Cerebellar cortex (tissue), 1 donor: ENCODE measurements around the gene AFF3.

ENCODE experiments used
- DNase-seq: peaks from one replicate; pipeline ENCODE4 v3.0.0-alpha.2; 2015; ENCODE audit warnings: low spot score

The AFF3 gene

DNA sequence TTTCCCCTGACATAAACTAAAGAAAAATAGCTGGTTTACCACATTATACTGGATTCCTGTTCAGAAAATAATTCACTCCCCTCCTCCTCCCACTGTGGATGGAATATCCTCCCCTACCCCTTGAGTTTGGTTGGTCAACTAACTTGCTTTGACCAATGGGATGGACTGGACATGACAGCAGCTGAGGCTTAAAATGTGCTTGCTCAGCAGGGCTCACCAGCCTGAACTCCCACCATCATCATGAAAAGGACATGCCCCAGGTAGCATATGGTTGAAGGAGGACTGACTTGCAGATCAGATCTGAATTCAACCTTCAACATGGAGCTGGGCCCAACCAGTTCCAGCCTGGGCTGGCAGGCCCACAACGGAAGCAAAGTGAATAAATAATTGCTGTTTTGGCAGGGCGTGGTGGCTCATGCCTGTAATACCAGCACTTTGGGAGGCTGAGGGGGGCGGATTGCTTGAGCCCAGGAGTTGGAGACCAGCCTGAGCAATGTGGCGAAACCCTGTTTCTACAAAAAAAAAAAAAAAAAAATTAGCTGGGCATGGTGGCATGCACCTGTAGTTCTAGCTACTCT lies 284.4 kb downstream of the AFF3 start:
- DNase-seq: peak; percentile 53

DNA sequence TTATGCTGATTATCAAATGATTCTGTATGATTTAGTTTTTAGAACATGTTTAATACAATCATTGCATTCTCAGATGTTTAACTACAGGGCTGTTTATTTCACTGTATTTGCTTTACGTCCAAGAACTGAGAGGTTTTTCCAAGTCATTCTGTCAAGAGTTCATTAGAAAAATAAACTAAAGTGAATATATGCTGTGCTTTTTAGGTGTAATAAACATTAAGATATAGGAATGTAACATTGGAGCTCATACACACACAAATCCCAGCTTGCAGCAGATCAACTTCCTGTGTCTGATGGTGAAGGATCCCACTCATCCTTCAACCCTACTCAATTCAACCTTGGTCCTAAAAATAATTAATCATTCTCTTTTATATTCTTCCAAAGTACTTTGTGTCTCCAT lies 285.0 kb downstream of the AFF3 start:
- no peak for DNase-seq

DNA sequence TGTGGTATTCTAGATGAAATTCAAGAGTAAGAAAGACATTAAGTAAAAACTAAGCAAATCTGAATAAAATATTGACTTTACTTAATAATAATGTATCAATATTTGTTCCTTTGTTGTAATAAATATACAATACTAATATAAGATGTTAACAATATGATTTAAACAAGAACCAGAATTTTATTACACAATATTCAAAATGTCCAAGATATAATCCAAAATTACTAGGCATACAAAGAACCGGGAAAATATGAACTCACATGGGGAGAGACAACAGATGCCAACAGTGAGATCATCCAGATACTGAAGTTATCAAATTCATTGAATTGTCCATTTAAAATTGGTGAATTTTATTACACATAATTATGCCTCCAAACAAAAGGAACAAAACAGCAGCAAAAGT lies 286.3 kb downstream of the AFF3 start:
- no peak for DNase-seq

DNA sequence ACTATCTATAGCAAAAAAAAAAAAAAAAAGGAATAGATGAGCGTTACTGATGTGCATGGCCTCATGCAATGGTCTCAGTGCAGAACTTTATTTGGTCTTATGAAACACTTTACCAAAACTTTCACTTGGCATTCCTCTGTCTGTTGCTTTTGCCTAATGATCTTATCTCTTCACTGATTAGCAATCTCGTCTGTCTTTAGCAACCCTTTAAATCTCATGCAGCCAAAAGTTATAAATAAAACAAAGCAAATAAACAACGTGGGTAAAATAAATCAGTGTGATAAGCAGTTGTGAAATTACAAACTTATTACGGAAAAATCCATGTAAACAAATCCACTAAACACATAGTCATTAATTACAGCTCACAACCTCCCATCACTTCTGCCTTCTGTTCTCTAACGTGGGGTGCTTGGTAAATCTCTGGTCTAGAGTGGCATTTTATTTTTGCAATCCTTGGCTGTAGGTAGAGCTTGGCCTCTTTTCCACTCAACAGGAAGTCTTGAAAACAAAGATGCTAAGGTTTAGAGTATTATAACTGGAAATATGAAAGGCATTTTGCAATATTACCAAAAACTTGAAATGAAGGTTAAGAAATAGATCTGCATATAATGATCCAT lies 288.0 kb downstream of the AFF3 start:
- DNase-seq: peak; percentile 64

DNA sequence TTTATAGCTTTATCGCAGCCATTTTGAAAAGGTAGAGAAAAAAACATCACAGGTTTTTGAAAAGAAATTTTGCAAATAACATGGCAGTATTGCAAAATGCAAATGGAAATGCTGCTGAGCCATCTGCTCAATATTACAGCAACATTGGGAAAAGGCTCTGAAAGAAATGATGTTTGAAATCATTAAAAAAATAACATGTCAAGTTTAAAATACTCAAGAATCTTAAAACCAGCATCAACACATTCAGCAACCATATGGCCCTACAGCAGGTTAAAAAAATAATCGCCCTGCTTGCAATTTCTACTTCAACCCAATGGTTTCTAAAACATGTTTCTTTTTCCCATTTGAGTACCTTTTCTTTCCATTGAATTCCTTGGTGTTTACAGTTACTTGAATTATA lies 289.4 kb downstream of the AFF3 start:
- DNase-seq: peak; percentile 37

DNA sequence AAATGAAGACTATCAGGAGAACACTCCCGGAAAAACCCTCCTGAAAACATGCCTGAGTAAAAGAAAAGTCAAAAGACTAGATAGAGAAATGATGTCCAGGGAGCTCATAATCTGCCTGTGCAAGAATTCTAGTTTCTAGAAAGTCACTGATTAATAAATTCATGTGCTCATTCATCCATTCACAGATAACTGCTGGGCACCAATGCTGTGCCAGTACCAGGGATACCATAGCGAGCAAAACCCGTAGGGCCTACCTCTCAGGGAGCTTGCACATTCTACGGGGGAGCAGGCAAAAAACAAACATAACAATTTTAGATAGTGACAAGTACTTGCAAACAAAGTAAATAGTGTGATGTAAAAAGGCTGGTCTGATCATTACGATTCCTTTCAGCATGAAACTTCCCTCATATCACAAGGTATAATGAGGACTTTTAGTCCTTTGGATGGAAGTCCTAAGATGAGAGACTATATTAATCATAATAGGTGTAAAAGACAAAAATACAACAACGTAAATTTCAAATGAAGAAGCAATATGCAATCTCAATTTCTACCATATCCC lies 289.9 kb downstream of the AFF3 start:
- peak; percentile 50 for DNase-seq

DNA sequence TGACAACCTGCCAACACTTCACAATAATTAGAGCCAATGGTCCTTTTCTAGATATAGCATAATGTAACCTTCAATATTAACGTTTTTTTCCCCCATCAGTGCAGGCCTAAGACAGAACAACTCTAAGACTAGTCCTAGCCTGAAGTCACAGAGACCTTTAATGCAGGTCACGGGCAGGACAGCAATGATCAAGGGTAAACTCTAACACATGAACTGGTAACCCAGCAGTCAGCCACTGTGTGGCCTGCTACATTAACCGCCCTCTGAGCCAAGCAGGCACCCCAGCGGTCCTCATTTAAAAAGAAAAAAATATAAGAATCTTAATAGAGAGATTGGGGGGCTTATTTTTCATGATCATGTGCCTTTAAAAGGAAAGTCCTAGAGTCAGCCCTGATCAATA lies 290.6 kb downstream of the AFF3 start:
- no peak for DNase-seq

DNA sequence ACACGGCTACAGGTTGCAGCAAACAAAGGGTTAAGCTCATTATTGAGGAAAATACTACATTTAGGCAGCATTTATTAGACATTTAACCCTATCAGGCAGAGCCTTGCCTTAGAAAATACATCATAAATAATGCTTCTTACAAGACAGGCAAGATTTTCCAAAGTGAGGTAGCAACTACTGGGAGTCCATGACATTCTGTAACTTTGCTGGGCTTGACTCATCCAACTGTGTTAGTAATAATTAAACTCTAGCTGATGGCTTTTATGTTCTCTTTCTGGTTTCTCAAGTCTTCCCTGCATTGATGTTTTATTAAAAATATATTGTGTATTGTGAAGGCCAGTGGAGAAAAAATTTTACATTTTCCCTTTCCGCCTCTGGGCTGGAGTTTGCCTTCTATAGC lies 291.3 kb downstream of the AFF3 start:
- DNase-seq: no peak

DNA sequence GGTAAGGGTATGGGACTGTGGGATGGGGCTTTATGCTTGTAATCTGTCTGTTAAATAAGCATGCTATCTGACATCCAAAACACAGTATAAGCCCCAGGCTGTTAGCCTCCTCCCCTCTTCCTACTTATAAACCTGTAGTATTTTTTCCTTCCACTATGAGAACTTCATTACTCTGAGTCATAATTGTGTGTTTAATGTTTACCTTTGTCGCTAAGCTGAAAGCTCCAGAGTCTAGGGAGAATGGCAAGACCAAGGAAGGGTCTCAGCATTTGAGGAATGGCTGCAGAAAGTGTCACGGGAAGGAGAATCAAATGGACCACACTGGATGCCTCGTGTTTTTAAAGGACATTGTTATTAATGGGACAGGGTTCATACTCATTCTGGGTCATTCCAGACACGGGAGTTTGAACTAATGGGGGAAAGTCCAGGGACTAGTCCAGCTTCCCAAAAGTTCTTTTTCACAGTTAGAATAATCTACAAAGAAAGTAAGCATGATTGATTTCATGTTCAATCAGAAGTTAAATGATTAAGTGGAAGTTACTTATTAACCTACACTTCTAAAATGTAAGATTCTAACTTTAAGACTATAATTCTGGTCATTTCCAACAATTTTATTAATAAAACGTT lies 292.2 kb downstream of the AFF3 start:
- no peak for DNase-seq

DNA sequence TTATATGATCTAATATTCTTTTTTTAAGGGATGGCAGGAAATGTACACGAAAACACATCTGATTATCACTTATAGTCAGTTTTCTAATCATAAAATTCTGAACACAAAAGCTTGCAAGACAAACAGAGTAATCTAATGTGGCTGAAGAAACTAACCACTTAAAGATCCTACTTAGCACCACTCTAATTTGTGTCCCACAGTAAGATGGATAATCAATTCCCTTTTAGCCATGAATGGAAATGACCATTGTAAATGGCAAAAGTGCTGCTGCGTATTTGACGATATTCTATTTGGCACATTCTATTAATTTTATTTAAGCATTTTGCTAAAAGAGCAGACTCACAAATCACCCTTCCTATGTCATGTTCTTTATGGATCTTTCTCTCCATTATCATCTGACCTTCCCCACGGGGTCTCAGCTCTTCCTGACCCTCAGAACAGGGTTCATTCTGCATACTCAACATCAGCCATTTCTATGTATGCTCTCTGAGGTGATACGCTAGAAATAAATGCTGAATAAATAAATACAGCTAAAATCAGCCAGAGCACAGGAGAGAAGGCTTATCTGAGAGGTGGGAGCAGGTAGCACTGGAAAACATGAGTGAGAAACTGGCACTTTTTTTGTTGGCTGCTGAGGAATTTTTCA lies 295.8 kb downstream of the AFF3 start:
- no peak for DNase-seq

DNA sequence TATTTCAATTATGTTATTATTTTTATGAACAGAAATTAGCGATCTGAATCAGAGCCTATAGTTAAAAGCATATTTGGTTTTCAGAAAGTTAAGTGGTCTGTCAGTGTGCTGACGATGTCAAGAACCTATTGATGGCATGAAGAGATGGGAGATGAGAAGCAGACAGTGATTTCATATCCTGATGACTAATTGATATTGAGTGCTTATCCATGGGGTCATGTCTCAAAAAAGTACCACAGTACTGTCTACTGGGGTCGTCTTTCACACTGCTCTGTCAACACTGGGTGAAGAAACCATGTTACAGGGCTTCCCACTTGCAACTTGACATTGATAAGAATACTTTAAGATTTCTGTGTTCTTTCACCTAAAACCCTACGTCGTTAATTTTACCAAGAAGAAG lies 297.1 kb downstream of the AFF3 start:
- DNase-seq: no peak

DNA sequence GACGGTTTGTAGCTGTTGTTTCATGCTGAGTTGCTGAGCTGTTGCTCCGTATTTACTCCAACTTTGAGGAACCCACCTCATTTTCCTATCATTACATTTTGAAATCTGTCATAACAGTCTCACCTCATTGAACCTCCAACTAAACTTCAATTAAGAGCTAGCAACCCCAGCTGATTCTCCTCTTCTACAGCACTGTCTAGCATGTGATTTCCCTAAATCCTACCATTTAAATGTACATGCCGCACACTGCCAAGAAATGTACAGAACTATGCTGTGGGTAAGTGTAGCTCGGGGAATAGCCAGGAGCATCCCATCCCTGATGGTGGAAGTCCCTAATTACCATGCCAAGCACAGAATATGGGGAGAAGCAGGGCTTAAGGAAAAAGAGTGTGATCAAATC lies 299.9 kb downstream of the AFF3 start:
- DNase-seq: no peak

DNA sequence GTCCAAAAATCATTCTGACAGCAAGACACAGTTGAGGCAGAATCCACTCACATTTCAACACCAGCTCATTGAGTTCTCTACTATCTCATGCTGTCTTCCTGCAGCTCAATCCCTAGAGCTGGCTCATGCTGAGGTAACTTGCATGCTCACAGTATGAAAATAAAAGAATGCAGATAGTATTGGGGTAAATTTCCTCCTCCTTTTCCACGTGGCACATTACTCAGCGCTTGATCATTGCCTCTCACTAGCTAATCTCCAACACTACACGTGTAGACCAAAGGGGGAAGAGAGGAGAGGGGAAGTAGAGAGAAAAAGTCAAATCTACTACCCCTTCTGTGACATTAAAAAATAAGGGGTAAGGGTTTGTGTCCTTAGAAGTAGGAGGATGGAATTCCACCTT lies 300.6 kb downstream of the AFF3 start:
- DNase-seq: no peak

DNA sequence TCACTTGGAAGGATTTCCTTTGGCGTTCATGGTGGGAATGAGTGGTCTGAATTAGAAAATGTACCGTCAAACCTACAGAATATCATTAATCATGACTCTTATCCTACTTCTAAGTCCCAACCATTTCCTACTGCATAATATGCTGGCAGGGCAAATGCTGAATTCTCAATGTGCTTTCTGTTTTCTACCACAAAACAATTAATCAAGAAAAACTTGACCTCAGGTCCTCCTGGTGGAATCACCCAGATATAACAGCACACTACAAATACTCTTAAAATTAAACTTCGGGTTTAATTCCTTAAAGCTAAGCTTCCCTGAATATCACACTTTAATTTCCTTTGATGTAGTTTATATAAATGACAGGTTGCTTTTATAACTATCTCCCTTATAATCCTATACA lies 301.6 kb downstream of the AFF3 start:
- DNase-seq: no peak

DNA sequence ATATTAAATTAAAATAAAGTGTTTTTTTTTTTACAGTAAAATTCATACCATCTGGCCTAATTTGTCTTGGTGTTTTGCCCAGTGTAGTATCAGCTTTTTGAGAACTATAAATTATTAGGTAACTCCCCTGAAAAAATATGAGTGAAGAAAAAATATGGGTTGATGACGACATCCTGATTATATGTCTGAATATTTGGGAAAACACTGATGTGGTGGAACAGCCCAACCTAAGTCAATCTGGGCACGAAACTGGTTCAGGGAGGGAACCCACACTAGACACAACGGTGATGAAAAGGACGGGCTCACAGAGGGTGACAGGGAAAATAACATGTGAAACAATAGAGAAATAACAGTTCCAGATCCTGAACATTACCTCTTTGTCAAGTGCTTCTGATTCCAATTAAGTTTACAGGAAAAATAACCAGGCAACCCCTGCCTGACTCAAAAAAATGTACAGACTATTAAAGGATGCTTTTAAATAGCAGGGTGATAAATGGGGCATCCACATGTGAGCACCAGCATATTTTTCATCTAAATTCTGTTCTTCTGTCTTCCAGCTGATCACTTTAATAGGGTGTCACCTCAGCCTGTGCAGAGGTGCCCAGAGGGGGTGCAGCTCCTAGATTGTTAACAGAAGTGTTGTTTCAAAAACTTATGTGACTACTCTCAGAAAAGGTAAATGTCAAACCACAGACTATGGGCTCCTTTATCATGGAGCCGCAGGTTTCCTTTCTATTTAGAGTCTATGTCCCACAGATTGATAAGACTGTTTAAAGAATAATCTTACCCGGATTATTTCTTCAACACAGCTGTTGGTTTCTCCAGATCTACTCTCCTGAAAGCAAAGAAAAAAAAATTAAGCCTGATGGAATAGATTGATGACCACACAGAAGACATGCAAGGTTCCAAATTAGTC lies 305.4 kb downstream of the AFF3 start:
- DNase-seq: no peak

DNA sequence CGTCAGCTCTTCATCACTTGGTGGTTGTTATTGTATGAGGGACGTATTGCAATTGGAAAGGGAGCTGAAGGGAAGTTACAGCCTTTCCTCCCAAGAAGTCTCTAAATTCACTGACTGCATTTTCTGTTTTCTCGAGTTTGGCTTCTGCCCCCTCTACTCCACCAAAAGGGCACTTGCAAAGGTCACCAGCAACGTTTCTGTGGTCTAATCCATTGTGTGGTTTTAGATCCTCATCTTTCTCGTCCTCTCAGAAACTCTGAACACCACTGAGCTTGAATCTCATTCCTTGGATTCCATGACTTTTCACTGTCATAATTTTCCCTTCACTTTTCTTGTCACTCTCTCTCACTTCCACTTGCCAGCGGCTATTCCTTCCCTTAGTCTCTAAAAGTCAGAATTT lies 308.0 kb downstream of the AFF3 start:
- no peak for DNase-seq

DNA sequence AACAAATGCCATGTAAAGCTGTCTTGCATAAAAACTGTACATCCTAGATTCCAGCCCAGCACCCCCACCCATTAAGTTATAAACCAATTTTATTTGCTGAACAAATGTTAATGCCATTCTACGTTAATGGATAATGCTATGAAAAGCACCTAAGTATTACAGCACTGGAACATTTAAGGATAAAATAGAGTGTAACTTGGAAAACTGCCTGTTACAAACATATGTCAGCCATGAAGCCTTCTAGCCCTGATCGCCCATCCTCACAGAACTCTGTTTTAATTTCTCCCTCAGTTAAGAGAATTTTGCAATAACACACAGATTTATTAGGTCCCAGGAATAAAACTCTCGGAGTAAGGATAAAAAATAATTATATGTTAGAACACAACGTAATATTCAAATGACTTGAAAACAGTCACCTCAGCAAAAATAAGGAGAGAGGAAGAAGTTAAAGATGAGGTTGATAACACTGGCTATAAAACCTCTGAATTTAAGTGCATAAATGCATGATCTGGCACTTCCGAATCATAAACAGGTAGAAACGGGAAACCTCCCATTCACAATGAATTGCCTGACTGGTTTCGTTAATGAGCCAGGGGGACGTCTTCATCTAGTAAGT lies 308.7 kb downstream of the AFF3 start:
- no peak for DNase-seq

DNA sequence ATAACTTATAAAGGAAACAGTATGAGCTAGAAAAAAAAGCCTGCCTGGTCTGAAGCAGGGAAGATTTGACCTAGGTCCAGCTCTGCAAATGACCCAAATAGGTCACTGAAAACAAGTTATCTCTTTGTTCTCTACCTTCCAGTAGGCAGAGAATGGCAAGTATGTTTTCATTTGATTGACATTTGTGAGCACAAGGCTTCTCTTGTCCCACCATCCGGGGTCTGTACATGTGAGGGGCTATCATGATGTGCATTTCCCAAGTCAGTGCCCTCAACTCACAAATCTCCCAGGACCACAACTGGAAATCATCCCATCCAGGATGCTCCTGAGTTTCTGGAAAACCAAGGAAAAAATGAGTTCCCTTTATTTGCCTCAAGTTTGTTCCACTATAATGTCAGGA lies 309.5 kb downstream of the AFF3 start:
- no peak for DNase-seq

DNA sequence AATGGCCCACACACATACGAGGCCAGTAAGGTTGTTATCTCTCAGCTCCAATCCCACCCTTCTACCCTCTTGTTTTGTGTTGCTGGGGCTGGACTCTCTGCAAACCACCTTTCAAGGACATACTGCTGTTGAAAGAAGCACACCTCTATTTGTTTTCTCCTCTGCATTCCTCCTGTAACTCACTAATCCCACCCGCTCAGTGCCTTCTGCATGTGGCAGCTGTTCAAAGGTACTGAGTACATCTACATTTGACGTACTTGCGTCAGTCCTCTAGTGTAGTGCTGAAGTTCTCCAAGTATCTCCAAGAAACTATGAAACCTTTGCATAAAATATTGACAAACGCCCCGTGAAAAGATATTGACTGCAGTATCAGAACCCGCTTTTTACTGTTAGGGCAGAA lies 310.6 kb downstream of the AFF3 start:
- DNase-seq: no peak

DNA sequence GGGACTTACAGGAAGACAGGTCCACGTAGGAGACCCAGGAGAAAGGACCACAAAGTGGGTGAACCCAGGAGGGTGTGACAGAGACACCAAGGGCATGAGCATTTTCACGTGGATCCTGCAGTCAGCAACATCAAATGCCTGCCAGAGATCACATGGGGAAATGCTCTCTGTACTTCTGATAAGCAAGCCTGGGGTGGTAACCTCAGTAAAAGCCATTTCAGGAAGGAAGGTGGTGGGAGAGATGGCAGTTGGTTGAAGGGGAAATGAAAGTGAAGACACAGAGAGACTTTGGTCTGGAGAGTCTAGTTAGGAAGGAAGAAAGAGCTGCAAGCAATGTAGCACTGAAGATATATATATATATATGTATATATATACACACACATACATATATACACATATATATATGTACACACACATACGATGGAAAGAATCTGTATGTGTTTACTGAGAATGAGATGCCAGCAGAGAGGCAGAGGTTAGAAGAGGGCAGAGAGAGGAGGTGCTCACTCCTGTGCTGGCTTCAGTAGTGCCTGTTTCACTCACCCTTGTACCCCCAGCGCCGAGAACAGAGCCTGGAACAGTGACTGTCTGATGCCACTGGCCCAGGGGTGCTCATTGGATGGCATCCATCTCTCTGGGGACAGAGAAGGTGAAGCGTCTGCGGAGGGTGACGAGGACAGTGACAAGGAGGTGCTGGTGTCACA lies 314.9 kb downstream of the AFF3 start:
- no peak for DNase-seq

DNA sequence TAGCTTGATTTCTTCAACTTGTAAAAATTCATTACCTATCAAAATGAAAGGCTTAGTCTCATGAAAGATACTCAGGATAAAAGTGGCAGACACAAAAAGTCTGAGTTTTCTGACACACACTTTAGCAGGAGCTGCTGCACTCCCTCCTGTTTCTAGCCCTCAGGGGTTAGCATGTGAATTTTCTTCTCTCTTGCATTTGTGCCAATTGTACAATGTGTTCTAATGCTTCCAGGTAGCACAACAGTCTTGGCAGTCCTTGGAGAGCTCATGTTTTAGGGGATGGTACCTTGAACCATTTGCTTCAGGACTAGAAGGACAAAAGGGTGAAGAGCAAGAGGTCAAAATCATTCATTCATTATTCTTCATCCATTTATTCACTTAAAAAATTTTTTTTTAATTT lies 316.8 kb downstream of the AFF3 start:
- peak; percentile 70 for DNase-seq
